ENCODE measurements around the gene TVP23C. TPM values are rescaled to one million over a fixed set of nuclear protein-coding genes. Genes with fewer than 3 reads are reported as not detected.

The TVP23C gene
- total and polyA plus RNA-seq, 2 of the 8 experiments (the other 6 are each of a cell fraction or from before 2014, with no cell fraction given), result 2.9 to 9.6 TPM

- Histone ChIP-seq H3K23me2 (ENCODE audit: low read depth, low read length) (no peaks in the 10 kb centered on the region), H3K23ac (ENCODE audit: insufficient read length) (no peak overlapping the region), H2BK15ac (ENCODE audit: low read length) (no peak overlapping the region), H2AK5ac (ENCODE audit: low read depth, low read length) (no peak overlapping the region), H3K56ac (replicated peaks; ENCODE audit: insufficient read length, low read depth, low read length) (no peak overlapping the region), H2BK20ac (ENCODE audit: low read length) (no peak overlapping the region), H3K27me3 (replicated peaks in 1 of 4; ENCODE audit: control insufficient read depth in 3 of 4, extremely low read depth in 1 of 4, insufficient read depth in 3 of 4, low read length in 3 of 4) (no peaks in the 10 kb centered on the region), H2BK5ac (ENCODE audit: low read depth, low read length) (no peak overlapping the region), H4K91ac (replicated peaks; ENCODE audit: insufficient read length, low read length) (no peak overlapping the region), H2BK12ac (ENCODE audit: low read depth, low read length) (no peak overlapping the region), H3K79me2 (ENCODE audit: control insufficient read depth in 1 of 2, insufficient read depth in 2 of 2, low read length in 2 of 2) (no peaks in the 10 kb centered on the region), H3K18ac (ENCODE audit: extremely low read depth, low read length) (no peak overlapping the region), H3K4me3 (ENCODE audit: extremely low read depth in 1 of 4, insufficient read depth in 2 of 4, low read depth in 3 of 4, low read length in 4 of 4) (no peak overlapping the region), H3K9ac (replicated peaks in 1 of 4; ENCODE audit: extremely low read depth in 1 of 4, low read depth in 3 of 4, low read length in 3 of 4) (no peak overlapping the region), H4K8ac (ENCODE audit: extremely low read depth, insufficient read depth, low read length) (no peak overlapping the region), H3K4me1 (replicated peaks in 1 of 4; ENCODE audit: control insufficient read depth in 3 of 4, insufficient read depth in 4 of 4, low read length in 3 of 4) (no peaks in the 10 kb centered on the region), H2AFZ (ENCODE audit: low read length) (no peak overlapping the region), H3K36me3 (ENCODE audit: control insufficient read depth in 2 of 4, insufficient read depth in 4 of 4, low read length in 3 of 4) (peaks cover 0 to 19% (median 14%) of the 10 kb centered on the region in 4 experiments; a peak in 5 of 8 replicates), H3K27ac (ENCODE audit: low read depth, low read length) (no peak overlapping the region), H2BK120ac (replicated peaks; ENCODE audit: low read depth, low read length) (no peak overlapping the region), H3K4me2 (ENCODE audit: insufficient read depth in 1 of 2, low read depth in 2 of 2, low read length in 2 of 2) (no peak overlapping the region), H4K5ac (ENCODE audit: insufficient read length, low read depth, low read length) (no peak overlapping the region), H3K4ac (replicated peaks; ENCODE audit: insufficient read length, low read depth, low read length) (no peak overlapping the region), H3K14ac (ENCODE audit: insufficient read length) (no peak overlapping the region), H3K79me1 (ENCODE audit: low read depth, low read length) (peaks cover 2% of the 10 kb centered on the region; the same call in 1 of the 2 replicates), H3K9me3 (ENCODE audit: insufficient read depth in 2 of 2, low read depth in 1 of 2, low read length in 1 of 2) (no peaks in the 10 kb centered on the region), H4K20me1 (replicated peaks in 1 of 2; ENCODE audit: control insufficient read depth in 1 of 2, insufficient read depth in 2 of 2, low read length in 2 of 2) (peaks cover 0 to 3% of the 10 kb centered on the region in 2 experiments)
- FAIRE-seq, result no peak
- DNase-seq (ENCODE audit: low read depth in 1 of 2, low spot score in 2 of 2), result no peak
- TF ChIP-seq GABPA (IDR thresholded peaks at IDR 0.05; ENCODE audit: borderline replicate concordance, insufficient read depth, low read length), result no peak
- TF ChIP-seq SIN3A (conservative IDR thresholded peaks at IDR 0.05 in 1 of 2, IDR thresholded peaks at IDR 0.05 in 1 of 2; ENCODE audit: low read depth in 1 of 2, low read length in 2 of 2), result no peak
- TF ChIP-seq USF2 (IDR thresholded peaks at IDR 0.05; ENCODE audit: low read length), result no peak
- no peak for TF ChIP-seq TAF7 (optimal IDR thresholded peaks at IDR 0.05; ENCODE audit: borderline replicate concordance, low read depth, low read length)
- CTCF ChIA-PET (ENCODE audit: partially characterized antibody), result interaction anchor here (2.6 kb wide), 1 partner anchor 11 kb away, joined by 16 read pairs; no protein-coding TSS in a partner anchor
- POLR2A ChIA-PET (ENCODE audit: partially characterized antibody), result interaction anchor here (1.8 kb wide), 1 partner anchor 11 kb away, joined by 6 read pairs; no protein-coding TSS in a partner anchor
- 92% methylated on average over 9 of the region's 9 CpGs; no CpG with 5 or more reads in 1 of the 2 experiments for WGBS, 2 experiments (ENCODE audit: extremely low coverage in 1 of 2, insufficient coverage in 1 of 2, insufficient read length in 1 of 2, insufficient replicate concordance in 2 of 2, low coverage in 1 of 2, low lambda C conversion rate in 2 of 2, missing lambda C conversion rate in 1 of 2)
Observed at GRCh38 chr17:15513856-15514459, 49.3 kb downstream of the TVP23C start.
